Right lobe of liver (tissue), 4 donors: ENCODE results near the gene MYO5B.

Source experiments
- POLR2A ChIP-seq: fragments of 450-650 bp; IDR thresholded peaks from one replicate; pipeline ENCODE4 v1.6.1; 2017; ENCODE audit warnings: antibody characterized with exemption, mild to moderate bottlenecking
- TF ChIP-seq, protein P1 (sequence below), 4 donors: fragments of 200-600 bp in 3 of 4; fragments of 450-650 bp in 1 of 4; IDR thresholded peaks; one replicate each; pipeline versions ENCODE4 v1.5.1 to v1.8.0; 2016 to 2022; ENCODE audit warnings: antibody characterized with exemption in 4 of 4, mild to moderate bottlenecking in 2 of 4
- donor health status: DM: no; HTN: no; CAD: no.
- donor health status: DM: no; HTN: no; CAD: no.
- donor health status: DM: no; HTN: yes; CAD: no.

DNA sequence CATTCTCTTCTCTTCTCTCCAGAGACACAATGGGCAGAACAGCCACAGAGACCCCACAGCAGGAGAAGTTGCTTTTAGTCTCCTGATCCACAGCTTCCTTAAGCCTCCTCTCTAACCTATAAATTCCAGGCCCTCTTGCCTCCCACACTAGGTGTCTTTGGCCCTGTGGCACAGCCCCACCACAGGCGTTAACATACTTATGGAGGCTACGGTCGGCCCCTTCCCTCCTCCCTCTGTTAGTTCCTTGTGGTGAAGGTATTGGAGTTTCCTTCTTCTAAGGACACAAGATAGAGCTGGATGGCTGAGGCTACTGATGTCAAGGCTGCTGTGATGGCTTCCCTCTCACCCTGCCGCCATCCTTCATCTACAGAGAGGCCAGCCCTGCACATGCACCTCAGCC lies 258.1 kb downstream of the MYO5B start:
- TF ChIP-seq, protein P1, sequence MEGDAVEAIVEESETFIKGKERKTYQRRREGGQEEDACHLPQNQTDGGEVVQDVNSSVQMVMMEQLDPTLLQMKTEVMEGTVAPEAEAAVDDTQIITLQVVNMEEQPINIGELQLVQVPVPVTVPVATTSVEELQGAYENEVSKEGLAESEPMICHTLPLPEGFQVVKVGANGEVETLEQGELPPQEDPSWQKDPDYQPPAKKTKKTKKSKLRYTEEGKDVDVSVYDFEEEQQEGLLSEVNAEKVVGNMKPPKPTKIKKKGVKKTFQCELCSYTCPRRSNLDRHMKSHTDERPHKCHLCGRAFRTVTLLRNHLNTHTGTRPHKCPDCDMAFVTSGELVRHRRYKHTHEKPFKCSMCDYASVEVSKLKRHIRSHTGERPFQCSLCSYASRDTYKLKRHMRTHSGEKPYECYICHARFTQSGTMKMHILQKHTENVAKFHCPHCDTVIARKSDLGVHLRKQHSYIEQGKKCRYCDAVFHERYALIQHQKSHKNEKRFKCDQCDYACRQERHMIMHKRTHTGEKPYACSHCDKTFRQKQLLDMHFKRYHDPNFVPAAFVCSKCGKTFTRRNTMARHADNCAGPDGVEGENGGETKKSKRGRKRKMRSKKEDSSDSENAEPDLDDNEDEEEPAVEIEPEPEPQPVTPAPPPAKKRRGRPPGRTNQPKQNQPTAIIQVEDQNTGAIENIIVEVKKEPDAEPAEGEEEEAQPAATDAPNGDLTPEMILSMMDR (IDR thresholded peaks at IDR 0.05), result no peak
- TF ChIP-seq POLR2A, result no peak
